Lower lobe of right lung (tissue), 2 donors: Measurements from ENCODE around the gene SCN5A. TPM values are rescaled to one million over a fixed set of nuclear protein-coding genes. Genes with fewer than 3 reads are reported as not detected.
A peak's percentile ranks its signal among the peaks of the same experiment; 100 is the strongest.

Experiments used
- ATAC-seq, 2 donors: fragments of 200-7000 bp; cut with Tn5 transposase; one replicate each; pipeline ENCODE4 v1.9.1; 2020 to 2022; ENCODE audit warnings: mild to moderate bottlenecking in 2 of 2, moderate library complexity in 2 of 2
- DNase-seq: peaks from one replicate; pipeline ENCODE4 v3.0.0-alpha.2; 2020
- H3K27ac ChIP-seq: fragments of 200-600 bp; one replicate; pipeline ENCODE4 v1.8.0; 2022
- H3K27me3 ChIP-seq: fragments of 200-600 bp; one replicate; pipeline ENCODE4 v1.8.0; 2022; ENCODE audit warnings: low read depth
- H3K36me3 ChIP-seq: fragments of 200-600 bp; one replicate; pipeline ENCODE4 v1.8.0; 2022; ENCODE audit warnings: mild to moderate bottlenecking
- H3K4me1 ChIP-seq: fragments of 200-600 bp; one replicate; pipeline ENCODE4 v1.8.0; 2022
- H3K4me3 ChIP-seq: fragments of 200-600 bp; one replicate; pipeline ENCODE4 v1.8.0; 2022; ENCODE audit warnings: mild to moderate bottlenecking
- H3K9me3 ChIP-seq: fragments of 200-600 bp; one replicate; pipeline ENCODE4 v1.8.0; 2022
- intact Hi-C: fragments of 100-400 bp; cut with DNase I; formaldehyde crosslinking; loops from one replicate; pipeline ENCODE4 v1.11.0; 2022
- total RNA-seq: library from RNA; stranded (reverse); fragmentation: NEBNext Ultra II Directional; extraction: Animal tissue kit (Norgen Biotek cat#: 25700); gene quantifications from one replicate; pipeline ENCODE4 v1.2.1, GENCODE V29; 2021
- TF ChIP-seq, protein P1 (sequence below): fragments of 200-600 bp; IDR thresholded peaks from one replicate; pipeline ENCODE4 v1.8.0; 2022; ENCODE audit warnings: antibody characterized with exemption, mild to moderate bottlenecking
- donor health status: DM: no; HTN: yes; CAD: no; lungs with severe emphysema.

SCN5A gene
- total RNA-seq, 1 donor from 2014 or later = 0.24 TPM

DNA sequence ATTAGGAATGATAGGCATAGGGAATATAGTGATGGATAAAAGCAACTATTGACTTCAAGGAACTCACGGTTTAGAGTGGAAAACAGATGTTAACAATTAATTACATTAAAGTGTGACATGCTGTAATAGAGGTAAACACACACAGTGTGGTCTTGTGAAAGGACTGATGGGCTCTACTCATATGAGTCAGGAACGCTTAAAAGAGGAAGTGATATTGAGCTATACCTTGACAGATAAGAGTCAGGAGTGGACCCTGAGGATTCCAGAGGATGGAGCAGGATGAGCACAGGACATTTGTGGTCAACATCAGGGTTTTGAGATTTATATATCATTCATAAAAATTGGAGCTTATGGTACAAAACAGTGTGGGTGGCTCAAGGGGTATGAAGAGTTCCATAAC is 142.4 kb downstream of the SCN5A start:
- no peak overlapping the region for H3K4me3 ChIP-seq
- H3K9me3 ChIP-seq = no peaks in the 10 kb centered on the region
- TF ChIP-seq, protein P1, sequence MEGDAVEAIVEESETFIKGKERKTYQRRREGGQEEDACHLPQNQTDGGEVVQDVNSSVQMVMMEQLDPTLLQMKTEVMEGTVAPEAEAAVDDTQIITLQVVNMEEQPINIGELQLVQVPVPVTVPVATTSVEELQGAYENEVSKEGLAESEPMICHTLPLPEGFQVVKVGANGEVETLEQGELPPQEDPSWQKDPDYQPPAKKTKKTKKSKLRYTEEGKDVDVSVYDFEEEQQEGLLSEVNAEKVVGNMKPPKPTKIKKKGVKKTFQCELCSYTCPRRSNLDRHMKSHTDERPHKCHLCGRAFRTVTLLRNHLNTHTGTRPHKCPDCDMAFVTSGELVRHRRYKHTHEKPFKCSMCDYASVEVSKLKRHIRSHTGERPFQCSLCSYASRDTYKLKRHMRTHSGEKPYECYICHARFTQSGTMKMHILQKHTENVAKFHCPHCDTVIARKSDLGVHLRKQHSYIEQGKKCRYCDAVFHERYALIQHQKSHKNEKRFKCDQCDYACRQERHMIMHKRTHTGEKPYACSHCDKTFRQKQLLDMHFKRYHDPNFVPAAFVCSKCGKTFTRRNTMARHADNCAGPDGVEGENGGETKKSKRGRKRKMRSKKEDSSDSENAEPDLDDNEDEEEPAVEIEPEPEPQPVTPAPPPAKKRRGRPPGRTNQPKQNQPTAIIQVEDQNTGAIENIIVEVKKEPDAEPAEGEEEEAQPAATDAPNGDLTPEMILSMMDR = no peak
- no peak for DNase-seq
- no peak overlapping the region for H3K27ac ChIP-seq
- H3K4me1 ChIP-seq = no peaks in the 10 kb centered on the region
- ATAC-seq = no peak
- no peaks in the 10 kb centered on the region for H3K27me3 ChIP-seq
- peaks cover 88% of the 10 kb centered on the region for H3K36me3 ChIP-seq
- intact Hi-C loops = no loop called here

DNA sequence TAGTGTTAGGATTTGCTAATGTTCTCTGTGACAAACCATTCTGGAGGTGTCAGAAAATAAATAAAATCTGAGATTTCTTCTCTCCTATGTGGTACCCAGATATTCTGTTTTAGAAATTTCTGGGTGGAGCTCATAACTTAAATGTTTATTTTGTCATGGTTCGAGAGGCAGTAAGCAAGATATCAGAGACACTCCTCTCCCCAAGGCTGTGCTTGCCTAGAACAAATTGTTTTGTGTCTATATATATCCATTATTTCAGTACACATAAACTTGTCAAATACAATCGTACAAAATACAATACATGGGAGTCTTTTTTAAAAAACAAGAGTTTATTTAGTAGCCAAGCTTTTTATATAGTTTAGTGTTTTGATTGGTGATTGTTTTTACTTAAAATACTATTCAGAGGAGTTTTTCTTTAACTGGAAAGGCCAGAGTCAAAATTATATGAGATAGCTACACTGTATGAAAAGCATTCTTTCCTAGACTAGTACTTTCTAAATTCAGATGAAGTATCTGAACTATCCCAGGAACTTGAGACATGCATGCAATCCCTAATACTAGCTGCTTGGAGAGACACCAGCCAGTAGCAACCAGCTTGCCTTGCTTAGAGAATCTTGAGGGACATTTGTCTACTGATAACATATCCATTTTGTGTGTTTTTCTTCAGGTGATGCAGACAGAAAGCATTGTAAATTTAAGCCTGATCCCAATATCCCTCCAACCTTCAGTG is 148.6 kb downstream of the SCN5A start:
- Histone ChIP-seq H3K36me3 (peaks cover 45% of the 10 kb centered on the region), H3K27ac (peak overlapping the region; percentile 8), H3K9me3 (no peaks in the 10 kb centered on the region), H3K4me3 (no peak overlapping the region), H3K27me3 (no peaks in the 10 kb centered on the region), H3K4me1 (peaks cover 8% of the 10 kb centered on the region)
- ATAC-seq (no peak), DNase-seq (no peak)
- TF ChIP-seq, protein P1 = no peak
- intact Hi-C loops = no loop called here

Other genes starting within 250 kb of the SCN5A start
- gene ACVR2B, start 195.8 kb downstream of the SCN5A start, total RNA-seq = 8.2 TPM
- gene EXOG, start 153.3 kb downstream of the SCN5A start, total RNA-seq = 12.3 TPM
- gene SCN10A, start 166.5 kb upstream of the SCN5A start, total RNA-seq = not detected